Left lung (tissue), 10 donors: ENCODE measurements around the gene SPON1. TPM values are rescaled to one million over a fixed set of nuclear protein-coding genes. Genes with fewer than 3 reads are reported as not detected.
A peak's percentile ranks its signal among the peaks of the same experiment; 100 is the strongest.

ENCODE experiments used
- ATAC-seq: fragments of 200-7000 bp; cut with Tn5 transposase; one replicate; pipeline ENCODE4 v1.9.1; 2020; ENCODE audit warnings: moderate library complexity
- DNase-seq, 4 donors: peaks; one replicate each; pipeline ENCODE4 v3.0.0-alpha.2; 2013 to 2020
- H3K27ac ChIP-seq, 2 donors: fragments of 200-600 bp; sonication (generic) in 1 of 2; one replicate each; pipeline versions ENCODE4 v1.5.0 to v1.8.0; 2020 to 2021
- H3K27me3 ChIP-seq, 2 donors: fragments of 200-600 bp; sonication (generic) in 1 of 2; one replicate each; pipeline versions ENCODE4 v1.5.0 to v1.8.0; 2020 to 2021
- H3K36me3 ChIP-seq, 2 donors: fragments of 200-600 bp; sonication (generic) in 1 of 2; one replicate each; pipeline versions ENCODE4 v1.5.0 to v1.8.0; 2020 to 2021
- H3K4me1 ChIP-seq, 2 donors: fragments of 200-600 bp; one replicate each; pipeline ENCODE4 v1.8.0; 2021
- H3K4me3 ChIP-seq, 2 donors: fragments of 200-600 bp; sonication (generic) in 1 of 2; one replicate each; pipeline versions ENCODE4 v1.5.0 to v1.8.0; 2020 to 2021; ENCODE audit warnings: mild to moderate bottlenecking in 1 of 2
- H3K9me3 ChIP-seq, 2 donors: fragments of 200-600 bp; sonication (generic) in 1 of 2; one replicate each; pipeline versions ENCODE4 v1.5.0 to v1.8.0; 2020 to 2021
- intact Hi-C, 2 donors: fragments of 100-400 bp; cut with DNase I; formaldehyde crosslinking; loops; one replicate each; pipeline versions ENCODE4 v1.11.2 to v1.14.2; 2022
- polyA plus RNA-seq, 6 donors: library from polyadenylated mRNA; unstranded; fragments of 120-200 nt; gene quantifications; one replicate each; pipeline ENCODE4 v1.2.1, GENCODE V29; 2013; ENCODE audit not compliant: insufficient read length in 6 of 6
- total RNA-seq, 2 donors: library from RNA; stranded (reverse); fragmentation: NEBNext Ultra II Directional; extraction: Animal tissue kit (Norgen Biotek cat#: 25700); gene quantifications; one replicate each; pipeline ENCODE4 v1.2.1, GENCODE V29; 2021
- TF ChIP-seq, protein P1 (sequence below), 2 donors: fragments of 200-600 bp; sonication (generic) in 1 of 2; IDR thresholded peaks; one replicate each; pipeline versions ENCODE4 v1.5.0 to v1.8.0; 2021; ENCODE audit warnings: antibody characterized with exemption in 2 of 2
- donor health status: DM: no; HTN: yes; CAD: no.
- donor health status: DM: no; HTN: no; CAD: no.

Gene SPON1
- total and polyA plus RNA-seq, 8 donors, result 83.2 to 136 (median 97.4) TPM

DNA sequence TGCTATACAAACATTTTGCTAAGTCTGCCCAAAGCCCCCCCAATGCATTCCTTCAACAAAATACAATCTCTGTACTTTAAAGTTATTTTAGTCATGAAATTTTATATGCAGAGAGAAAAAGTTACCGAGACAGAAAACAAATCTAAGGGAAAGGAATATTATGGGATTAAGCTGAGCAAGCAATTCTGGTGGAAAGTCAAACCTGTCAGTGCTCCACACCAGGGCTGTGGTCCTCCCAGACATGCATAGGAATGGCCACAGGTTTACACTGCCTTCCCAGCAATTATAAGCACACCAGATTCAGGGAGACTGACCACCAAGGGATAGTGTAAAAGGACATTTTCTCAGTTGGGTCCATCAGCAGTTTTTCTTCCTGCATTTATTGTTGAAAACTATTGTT is 304.1 kb downstream of the SPON1 start:
- no peaks in the 10 kb centered on the region for H3K27me3 ChIP-seq
- intact Hi-C loops, result no loop called here
- ATAC-seq (no peak), DNase-seq (no peak)
- TF ChIP-seq, protein P1, sequence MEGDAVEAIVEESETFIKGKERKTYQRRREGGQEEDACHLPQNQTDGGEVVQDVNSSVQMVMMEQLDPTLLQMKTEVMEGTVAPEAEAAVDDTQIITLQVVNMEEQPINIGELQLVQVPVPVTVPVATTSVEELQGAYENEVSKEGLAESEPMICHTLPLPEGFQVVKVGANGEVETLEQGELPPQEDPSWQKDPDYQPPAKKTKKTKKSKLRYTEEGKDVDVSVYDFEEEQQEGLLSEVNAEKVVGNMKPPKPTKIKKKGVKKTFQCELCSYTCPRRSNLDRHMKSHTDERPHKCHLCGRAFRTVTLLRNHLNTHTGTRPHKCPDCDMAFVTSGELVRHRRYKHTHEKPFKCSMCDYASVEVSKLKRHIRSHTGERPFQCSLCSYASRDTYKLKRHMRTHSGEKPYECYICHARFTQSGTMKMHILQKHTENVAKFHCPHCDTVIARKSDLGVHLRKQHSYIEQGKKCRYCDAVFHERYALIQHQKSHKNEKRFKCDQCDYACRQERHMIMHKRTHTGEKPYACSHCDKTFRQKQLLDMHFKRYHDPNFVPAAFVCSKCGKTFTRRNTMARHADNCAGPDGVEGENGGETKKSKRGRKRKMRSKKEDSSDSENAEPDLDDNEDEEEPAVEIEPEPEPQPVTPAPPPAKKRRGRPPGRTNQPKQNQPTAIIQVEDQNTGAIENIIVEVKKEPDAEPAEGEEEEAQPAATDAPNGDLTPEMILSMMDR (IDR thresholded peaks at IDR 0.05), result no peak
- no peaks in the 10 kb centered on the region for H3K9me3 ChIP-seq
- H3K27ac ChIP-seq, result no peak overlapping the region
- no peaks in the 10 kb centered on the region for H3K4me1 ChIP-seq
- H3K4me3 ChIP-seq, result no peak overlapping the region
- peaks cover 0 to 11% of the 10 kb centered on the region in 2 donors for H3K36me3 ChIP-seq

DNA sequence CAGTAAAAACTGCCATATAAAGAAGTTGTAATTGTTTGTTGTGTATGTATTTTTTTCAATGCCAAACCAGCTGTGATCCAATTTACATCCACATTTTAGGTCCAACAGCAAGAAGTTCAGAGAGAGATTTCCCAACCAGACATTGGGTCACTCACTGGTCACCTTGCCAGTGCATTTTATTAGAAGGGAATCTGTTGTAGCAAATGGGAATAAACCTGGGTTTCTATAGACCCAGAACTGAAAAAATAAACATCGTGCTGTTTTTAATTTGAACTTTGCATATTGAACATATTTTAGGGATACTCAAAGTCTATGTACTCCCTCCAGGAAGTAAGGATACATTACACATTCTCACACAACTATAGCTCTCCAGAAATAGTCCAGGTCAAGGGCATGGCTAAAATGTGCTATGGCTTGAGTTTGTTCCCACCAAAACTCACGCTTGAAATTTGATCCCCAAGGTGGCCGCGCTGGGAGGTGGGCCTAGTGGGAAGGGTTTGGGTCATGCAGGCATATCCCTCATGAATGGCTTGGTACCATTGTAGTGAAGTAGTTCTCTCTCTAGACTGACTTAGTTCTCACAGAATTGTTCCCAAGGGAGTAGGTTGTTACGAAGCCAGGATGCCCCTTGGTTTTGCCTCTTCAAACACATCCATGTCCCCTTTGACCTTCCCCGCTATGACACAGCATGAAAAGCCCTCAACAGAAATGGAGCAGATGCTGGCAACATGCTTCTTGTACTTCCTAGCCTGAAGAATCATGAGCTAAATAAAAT is 305.5 kb downstream of the SPON1 start:
- DNase-seq, result no peak

DNA sequence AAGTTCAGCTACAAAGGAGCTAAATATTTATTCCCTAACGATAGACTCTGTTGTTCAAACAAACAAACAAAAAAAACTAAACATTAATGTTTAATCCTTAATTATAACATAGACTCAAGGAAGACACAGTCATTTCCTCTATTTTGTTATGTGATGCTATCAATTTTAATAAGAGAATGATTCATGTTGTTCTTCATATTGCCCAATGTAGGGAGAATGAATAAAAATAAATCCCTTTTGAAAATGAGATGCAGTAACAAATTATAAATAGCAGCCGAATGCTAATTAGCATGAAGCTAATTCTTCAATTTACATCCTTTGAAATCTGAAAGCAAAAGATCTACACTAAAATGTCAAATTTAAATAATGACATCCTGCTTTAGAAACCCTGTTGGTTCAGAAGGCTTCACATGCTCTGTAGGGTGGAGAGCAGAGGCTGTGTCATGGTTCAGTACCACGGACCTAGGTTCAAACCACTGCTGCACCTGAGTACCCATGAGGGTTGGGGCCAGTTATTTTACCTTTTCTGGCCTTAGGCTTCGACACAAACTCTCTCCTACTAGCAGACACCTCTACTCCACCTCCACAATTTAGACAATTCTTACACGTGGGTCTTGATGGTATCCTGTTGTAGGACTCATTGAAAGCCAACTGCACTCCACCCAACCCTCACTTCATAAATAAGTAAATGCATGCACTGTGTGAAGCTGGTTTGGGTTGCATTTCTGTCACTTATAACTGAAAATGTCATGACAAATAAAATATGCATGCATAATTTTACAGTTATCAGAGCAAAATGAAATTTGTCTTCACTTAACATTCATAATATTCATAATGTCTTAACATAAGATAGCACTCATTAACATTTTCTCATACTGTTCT is 307.4 kb downstream of the SPON1 start:
- Histone ChIP-seq H3K9me3 (no peaks in the 10 kb centered on the region), H3K27me3 (no peaks in the 10 kb centered on the region), H3K4me3 (no peak overlapping the region), H3K27ac (no peak overlapping the region), H3K36me3 (peaks cover 0 to 9% of the 10 kb centered on the region in 2 donors), H3K4me1 (no peaks in the 10 kb centered on the region)
- no peak for ATAC-seq
- no peak for DNase-seq
- TF ChIP-seq, protein P1 (IDR thresholded peaks at IDR 0.05), result no peak
- intact Hi-C loops, result no loop called here

More for the DNA sequence above, 305.5 kb downstream of the SPON1 start:
- TF ChIP-seq, protein P1 (IDR thresholded peaks at IDR 0.05), result no peak
- intact Hi-C loops, result no loop called here
- ATAC-seq, result no peak
- Histone ChIP-seq H3K27ac (no peak overlapping the region), H3K27me3 (no peaks in the 10 kb centered on the region), H3K36me3 (peaks cover 0 to 11% of the 10 kb centered on the region in 2 donors), H3K4me1 (no peaks in the 10 kb centered on the region), H3K4me3 (no peak overlapping the region), H3K9me3 (no peaks in the 10 kb centered on the region)

DNA sequence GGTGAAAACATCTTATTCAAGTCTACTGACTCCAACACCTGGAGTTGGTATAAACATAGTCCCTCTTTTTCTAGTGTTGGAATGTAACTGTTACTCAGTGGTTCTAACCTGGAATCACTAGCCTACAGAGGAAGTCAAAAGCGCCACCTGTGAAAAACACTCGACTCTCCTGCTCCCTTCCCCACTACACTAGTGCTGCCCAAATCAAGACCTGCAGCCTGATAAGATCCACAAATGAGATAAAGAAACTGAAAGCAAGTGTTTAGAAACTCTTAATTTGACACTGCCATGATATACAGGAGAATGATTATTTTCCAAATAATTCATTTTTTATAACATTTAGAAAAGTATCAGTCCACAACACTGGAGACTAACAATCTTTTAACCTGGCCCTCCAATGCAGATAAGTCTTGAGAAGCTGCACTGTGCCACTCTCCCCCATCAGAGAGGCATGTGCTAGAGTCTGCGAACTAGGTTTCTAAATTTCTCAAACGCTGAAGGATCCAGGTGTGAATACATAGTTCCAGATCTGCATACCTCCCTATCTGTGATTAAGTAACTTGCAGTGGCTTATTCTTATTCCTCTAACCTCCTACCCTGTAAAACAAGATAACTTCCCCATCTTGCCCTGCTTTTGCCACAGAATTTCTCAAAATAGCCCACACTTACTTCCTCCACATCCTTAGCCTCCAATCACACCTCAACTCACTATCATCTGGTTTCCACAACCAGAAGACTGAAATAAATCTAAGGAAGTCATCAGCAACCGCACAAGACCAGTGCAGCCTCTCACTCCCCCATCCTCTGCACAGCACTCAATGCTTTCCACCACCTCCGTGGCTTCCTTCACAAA is 308.4 kb downstream of the SPON1 start:
- no peak for DNase-seq
- intact Hi-C loops, result no loop called here

More for the DNA sequence above, 308.4 kb downstream of the SPON1 start:
- ATAC-seq, result peak; percentile 46
- no peak overlapping the region for H3K4me3 ChIP-seq
- no peaks in the 10 kb centered on the region for H3K9me3 ChIP-seq
- H3K27me3 ChIP-seq, result no peaks in the 10 kb centered on the region
- H3K27ac ChIP-seq, result peak overlapping the region in 1 of 2 donors; percentile 20
- TF ChIP-seq, protein P1 (IDR thresholded peaks at IDR 0.05), result no peak
- no peaks in the 10 kb centered on the region for H3K4me1 ChIP-seq
- no peaks in the 10 kb centered on the region for H3K36me3 ChIP-seq
